ENCODE data around the gene STARD7.
"Not testable (repeated sequence)": the region's sequence is repeated elsewhere in the genome, so short reads cannot be mapped to it uniquely, and the experiment has no call there.

DNA sequence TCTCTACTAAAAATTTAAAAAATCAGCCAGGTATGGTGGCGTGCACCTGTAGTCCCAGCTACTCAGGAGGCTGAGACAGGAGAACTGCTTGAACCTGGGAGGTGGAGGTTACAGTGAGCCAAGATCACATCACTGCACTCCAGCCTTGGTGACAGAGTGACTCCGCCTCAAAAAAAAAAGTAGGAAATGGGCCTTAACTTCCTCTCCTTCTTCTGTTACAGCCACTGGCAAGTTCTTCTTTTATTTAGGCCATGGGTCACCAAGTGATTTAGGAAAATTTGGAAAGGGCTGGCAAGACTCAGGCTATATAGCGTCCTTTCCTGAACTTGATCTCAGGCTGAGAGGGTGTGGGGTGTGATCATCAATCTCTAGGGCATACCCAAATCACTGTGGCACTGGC, 49.1 kb upstream of the STARD7 start:
- not testable (repeated sequence) for TF ChIP-seq POLR2A (IDR thresholded peaks at IDR 0.05; ENCODE audit: low read length); GATA1 (IDR thresholded peaks at IDR 0.05; ENCODE audit: low read depth, low read length)
